NCI-H2107 (cell line): Measurements from ENCODE around the gene ADD2.

Source experiments
- DNase-seq: peaks from one replicate; lab custom pipeline; 2025; lab: John Stamatoyannopoulos, UW

The ADD2 gene

DNA sequence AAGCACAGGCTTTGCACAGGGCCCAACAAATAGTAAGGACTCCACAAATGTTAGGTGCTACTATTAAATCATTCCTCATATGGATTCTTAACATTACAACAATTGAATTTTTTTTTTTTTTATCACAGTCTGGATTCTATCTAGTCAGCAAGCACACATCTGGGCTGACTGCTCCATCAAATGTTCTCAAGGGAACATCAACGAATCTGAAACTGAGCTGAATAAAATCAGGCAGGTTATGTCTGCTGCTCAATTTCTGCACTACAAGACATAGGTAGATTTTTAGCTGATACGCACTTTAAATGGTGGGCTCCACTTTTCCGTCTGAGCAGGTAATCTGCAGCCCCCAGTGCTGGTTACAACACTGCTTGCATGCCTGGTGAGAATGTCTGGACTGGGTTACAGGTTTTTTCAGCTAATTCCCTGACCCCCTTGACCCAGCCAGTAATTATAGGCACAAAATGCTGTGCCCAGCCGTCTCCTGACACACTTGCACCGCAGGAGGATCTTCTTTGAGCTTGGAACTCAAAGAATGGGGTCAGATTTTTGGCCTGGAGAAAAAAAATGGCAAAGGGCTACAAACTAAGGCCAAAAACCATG is 44.6 kb downstream of the ADD2 start:
- no peak for DNase-seq

DNA sequence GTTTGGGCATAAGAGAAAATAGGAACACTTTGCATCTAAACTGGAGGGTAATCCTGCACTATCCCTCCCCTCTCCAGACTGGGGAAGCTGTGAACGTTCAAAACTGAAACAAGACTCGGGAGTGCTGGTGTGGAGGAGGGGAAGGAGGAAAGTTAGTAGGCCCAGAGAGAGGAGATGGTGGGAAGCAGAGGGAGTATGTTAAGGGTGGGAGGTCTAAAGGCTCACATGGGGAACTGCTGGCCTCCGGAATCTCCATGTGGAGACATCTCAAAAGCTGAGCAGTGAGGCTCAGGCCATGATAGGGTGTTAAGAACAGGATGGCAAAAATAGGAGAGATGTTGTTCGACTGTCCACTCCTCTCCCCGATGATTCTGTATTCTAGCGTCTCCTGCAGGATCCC is 47.9 kb downstream of the ADD2 start:
- no peak for DNase-seq

DNA sequence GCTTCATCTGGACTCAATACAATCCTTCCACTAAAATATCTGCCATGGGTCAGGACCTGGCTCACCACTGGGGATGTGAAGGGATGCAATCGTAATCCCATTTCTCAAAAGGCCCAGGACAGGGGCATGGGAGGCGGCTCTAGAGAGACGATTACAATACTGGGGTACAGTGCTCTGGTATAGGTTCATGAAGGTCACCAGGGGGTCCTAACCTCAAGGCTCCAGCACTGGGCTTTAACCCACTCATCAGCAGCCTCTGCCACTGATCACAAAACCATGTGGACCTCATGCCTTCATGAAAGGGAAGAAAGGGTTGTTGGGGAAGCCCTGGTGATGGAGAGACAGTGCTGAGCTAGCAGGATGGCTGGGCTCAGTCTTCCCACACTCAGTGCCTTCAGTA is 48.8 kb downstream of the ADD2 start:
- no peak for DNase-seq

DNA sequence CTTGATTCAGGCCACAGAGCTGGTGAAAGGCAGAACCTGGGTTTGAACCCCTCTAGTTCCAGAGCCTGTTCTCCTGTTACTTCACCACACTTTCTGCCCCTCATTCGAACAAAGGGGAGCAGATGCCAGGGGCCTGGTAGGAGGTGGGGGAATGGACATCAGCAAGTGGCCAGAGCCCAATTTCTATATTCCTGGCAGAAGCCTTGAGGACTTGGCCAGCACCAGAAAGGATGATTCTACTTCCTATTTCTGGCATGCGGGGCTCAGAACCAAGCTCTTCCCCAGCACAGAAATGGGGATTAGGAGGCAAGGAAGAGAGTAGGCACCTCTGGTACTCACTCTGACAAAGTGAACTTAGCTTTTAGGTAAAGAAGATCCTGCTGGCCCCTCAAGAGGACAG is 49.3 kb downstream of the ADD2 start:
- DNase-seq = no peak

DNA sequence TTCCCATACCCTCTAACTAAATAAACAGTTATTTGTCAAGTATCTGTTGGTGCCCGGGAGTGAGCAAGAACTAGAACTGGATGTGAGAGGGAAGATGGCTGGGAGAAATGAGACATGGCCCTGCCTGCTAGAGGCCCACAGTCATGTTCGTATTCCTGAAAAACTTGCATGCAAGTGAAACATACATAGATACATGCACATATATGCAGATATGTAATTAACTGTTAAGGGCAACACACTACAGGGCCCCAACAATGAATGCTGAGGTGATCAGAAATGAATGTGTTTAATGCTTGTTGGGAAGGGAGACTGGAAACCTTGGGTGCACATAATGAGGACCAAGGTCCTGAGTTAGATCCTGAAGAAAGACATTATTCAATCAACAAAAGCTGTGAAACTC is 49.8 kb downstream of the ADD2 start:
- no peak for DNase-seq

DNA sequence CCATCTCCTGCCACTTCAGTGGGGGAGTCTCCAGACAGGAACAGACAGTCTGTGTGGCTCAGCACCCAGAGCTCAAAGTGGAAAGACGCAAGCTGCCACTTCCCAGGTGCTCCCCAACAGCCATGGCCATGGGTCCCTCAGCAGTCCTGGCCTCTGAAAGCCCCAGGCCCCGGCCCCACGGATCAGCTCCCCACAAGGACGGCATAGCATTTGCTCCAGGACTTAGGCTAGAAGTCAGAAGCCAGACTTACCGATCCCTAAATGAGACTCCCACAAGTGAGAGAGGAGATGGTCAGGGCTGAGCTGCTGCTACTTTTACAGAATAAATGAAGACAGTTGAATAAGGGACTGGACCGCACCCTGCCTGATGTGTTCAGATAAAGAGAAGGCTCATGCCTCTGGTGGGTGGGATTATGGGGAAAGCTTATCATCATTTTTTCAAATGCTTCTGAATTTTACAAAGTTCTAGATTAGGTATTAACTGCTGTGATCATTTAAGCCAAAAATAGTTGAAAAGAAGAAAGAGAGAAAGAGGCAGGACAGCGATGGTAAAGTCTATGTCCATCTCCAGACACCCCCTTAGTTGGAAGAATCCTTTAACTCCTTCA is 50.5 kb downstream of the ADD2 start:
- DNase-seq = no peak

DNA sequence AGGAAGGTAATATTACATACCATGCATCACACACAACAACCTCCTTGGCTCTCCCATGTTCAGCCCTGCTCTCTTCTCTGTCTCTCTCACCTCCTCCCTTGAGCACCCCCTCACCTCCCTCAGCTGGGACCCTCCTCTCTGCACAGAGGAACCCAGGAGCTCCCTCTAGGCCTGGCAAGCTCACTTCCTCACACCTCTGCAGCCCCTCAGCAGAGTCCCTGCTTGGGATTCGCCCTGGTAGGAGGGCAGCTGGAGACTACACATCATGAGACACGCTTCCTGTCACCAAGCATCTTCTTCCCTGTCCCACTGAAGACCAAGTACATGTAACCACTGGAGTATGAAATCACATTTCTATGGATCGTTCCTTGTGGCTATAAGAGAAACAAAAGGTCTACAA is 51.0 kb downstream of the ADD2 start:
- no peak for DNase-seq

DNA sequence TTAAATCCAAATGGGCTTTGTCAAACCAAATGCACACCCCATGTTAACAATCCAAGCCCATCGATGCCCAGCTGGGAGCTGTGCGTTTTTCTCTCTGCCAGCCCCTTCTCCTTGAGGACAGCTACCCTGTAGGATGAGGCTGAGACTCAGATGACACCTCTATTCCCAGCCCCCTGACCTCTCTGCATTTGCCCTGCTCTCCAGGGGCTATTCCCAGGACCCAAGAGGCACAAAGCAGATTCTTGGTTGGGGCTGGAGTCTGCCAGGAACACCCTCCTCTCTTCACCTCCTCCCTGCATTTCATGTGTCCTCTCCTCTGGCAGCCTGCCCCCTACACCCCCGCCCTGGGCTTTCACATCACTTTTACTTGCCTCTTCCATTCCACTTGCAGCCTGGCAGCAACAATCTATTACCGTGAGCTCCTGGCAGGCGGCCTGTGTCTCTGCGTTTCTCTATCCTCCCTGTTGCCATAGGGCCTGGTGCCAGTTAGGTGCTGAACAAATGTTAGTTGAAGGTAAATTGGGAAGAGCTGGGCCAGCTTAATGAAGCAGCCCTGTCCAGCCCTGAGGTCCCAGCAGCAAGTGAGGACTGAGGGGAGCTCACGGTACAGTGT is 51.8 kb downstream of the ADD2 start:
- DNase-seq = no peak

DNA sequence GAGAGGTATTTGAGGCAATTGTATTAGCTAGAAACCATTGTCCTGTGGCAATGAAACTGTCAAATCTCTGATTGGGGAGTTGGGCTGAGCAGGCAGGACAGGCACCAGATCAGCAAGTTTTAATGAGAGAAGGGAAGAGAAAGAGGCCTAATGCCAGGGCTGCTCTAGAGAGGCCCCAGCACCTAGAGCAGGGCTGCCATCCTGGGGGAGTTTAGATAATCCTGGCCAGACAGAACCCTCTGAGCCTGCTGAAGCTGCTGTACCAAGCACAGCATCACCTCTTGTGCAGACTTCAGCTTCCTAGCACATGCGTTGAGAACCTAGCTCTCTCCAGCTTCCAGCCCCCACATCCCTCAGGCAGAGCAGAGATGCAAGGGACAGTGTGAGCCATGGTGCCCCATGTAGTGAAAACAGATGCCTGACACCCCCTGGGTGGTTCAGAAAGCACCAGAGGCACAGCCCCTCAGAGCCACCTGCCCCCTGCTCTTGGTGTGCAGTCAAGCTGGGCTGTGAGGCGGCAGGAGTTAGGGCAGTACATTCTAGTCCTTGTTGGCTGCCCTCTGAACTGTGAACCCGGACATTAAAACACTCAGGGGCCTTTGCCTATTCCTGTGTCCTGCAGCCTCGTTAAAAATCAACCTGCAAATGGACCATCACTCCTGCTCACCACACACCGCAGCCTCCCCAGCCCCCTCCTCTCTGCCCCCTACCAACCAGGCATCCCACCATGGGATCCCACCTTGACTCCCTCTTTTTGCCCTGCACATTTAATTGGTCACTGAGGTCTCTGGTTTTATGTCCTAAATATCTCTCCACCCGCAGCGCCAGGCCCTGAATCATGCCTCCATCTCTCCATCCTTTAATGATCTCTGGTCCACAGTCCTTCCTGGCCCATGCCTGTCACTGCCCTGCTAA is 52.7 kb downstream of the ADD2 start:
- DNase-seq = no peak

DNA sequence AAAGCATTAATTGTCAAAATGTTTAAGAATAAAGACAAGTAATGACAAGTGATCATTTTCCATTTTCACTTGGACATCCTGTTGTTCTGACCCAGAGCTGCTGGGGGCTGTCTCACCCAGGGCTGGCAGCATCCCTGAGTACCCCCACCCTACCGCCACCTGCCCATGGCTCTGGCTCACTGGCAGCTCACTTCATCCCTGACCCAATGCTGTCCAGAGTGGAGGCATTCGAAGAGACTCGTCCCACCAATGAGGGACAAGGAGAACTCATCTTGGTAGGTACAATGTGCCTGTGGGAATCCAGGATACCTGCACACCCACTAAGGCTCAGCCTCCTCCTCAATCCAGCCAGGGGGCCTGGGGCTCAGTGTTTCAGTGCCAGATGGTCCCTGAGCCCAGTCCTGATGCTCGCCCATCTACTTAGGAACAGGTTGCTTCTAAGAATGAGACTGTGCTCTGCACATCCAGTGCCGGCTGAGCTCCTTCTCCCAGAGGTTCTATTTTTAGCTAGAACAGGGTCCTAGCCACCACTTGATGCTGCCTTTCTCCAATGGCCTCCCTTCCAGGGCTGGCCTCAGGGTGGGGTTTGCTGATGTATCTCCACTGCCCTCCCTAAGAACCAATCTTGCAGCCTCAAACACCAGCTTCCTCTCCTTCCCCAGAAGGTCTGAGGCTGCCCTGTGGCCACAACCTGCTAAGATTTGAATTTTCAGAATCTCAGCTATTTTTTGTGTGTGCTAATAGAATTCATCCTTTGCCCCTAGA is 53.7 kb downstream of the ADD2 start:
- no peak for DNase-seq

DNA sequence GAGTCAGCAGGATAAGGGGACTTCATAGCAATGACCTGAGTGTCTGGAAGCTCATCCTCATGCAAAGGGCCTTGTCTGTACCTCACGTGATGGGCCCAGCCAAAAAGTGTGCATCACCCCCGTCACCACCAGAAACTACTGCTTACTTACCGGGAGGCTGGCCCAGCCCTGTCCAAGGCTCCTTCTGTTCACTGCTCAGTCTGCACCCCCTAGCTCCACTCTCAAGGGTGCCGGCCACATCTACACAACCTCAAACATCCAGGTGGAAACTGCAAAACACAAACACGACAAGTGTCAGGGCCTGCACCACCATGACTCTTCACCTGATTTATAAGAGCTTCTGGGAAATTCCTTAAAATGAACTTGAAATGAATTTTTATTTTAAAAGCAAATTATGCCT is 55.1 kb downstream of the ADD2 start:
- no peak for DNase-seq

DNA sequence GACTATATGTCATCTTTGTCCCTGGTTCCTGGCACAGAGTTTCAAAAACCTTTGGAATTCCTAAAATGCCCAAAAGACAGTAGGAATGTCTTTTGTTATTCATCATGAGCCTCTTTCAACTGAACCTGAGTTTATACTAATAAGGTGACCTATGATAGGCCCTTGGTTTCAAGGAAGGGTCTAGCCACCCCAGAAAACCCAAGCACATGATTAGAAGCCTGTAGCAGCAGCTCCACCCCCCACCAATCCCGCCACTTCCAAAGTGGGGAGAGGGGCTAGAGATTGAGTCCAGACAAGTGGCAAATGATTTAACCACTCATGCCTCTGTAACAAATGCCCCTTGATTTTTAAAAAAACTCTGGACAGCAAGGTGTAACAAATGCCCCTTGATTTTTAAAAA is 56.8 kb downstream of the ADD2 start:
- no peak for DNase-seq

DNA sequence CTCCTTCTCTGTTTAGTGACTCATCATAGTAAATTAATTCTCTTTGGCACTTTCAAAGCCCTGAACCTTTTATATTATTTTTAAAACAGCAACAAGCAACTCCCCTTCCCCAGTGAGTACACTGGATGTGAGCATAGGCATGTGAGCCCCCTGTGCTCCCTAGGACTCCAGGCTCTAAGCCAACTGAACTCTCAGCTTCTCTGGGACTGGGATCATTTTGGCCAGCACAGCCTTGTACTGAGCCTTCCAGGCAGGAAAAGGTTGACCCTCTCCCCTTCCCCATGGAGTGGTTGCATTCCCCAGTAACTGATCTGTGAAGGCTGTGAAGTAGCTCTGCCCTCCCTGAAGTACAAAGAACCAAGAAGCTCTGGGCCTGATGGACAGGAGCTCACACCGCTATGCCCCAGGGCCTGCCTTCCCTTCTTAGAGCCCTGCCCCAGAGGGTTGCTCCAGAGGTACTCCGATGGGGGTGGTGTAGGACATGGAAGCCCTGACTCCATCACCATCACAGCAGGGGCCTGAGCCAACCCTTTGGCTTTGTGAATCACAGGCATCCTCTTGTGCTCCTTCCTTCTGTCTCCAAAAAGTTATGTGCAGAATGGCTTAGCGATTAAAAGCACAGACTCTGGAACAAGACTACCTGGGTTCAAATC is 57.8 kb downstream of the ADD2 start:
- no peak for DNase-seq

DNA sequence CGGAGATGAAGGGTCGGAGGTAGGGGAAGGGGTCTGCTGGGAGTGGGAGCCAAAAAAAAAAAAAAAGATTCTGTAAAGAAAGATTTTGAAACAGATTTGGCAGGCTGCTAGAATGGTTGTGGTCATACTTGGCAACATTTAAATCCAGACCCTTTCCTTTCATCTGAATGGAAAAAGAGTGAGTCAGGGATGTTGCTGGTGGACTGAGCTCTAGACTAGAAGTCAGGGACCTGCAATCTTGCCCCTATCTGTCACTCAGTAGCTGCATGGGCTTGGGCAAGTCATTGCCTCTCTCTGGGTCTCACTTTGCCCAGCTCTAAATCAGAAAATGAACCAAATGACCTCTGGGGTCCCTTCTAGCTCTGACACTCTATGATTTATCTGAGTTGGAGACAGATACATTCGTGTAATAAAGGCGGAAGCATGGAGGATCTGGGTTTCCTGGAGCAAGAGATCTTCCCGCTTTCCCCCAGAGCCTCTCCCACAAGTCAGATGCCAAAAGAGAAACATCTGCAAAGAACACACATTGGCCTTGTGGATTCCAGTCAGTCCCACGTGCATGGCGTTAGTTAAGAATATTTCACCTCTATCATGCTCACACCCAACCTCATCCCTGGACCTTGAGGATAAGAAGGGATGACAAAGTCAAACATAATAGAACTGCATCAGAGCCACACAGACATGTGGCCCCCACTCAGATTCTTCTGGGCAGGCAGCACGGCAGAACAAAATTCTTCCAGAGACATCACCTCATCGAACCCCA is 58.5 kb downstream of the ADD2 start:
- DNase-seq = no peak

DNA sequence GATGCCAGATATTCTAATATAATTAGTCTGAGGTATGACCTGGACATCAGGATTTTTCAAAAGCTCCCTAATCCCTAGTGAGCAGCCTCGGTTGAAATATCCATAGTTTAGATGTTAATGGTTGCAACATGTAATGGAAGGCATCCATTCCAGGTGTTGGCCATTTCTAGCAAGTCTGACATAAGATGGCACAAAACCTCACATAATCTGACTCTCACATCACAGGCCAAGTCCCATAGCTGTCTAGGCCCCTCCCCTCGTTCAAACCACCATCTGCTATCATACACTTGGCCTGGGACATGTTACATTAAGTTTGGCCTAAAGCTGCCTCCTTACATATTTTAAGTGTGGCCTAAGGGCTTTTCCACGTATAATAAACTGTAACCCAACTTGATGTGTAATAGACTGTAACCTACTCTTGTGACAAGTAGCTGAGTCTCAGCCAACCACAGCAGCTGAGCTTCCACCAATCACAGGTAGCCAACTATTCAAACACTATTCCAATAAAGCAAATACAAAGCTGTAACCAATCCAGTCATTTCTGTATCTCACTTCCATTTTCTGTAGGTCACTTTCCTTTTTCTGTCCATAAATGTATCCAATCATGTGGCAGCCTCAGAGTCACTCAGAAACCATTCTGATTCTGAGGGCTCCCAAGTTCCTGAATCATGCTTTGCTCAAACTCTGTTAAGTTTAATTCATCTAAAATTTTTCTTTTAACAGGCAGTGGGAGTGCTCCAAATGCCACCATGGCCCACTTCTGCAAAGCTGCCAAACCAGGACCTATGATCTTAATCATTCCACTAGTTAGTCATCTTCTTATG is 59.4 kb downstream of the ADD2 start:
- no peak for DNase-seq

DNA sequence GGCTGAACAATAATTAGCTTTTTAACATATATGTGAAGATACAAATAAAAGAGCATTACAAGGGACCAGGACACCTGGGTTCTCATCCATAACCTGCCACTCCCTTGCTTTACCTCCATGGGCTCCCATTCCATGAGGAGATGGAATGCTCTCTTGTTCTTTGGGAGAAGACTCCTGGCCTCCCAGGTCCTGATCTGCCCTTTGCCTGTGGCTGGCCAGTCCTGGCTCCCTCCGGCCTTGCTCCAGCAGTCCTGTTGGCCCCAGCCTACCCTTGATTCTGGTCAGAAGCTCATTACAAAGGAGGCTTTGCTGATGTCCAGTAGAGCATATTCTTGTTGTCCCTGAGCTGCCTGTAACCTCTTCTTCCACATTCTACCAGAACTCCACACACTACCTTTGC is 60.3 kb downstream of the ADD2 start:
- DNase-seq = no peak

DNA sequence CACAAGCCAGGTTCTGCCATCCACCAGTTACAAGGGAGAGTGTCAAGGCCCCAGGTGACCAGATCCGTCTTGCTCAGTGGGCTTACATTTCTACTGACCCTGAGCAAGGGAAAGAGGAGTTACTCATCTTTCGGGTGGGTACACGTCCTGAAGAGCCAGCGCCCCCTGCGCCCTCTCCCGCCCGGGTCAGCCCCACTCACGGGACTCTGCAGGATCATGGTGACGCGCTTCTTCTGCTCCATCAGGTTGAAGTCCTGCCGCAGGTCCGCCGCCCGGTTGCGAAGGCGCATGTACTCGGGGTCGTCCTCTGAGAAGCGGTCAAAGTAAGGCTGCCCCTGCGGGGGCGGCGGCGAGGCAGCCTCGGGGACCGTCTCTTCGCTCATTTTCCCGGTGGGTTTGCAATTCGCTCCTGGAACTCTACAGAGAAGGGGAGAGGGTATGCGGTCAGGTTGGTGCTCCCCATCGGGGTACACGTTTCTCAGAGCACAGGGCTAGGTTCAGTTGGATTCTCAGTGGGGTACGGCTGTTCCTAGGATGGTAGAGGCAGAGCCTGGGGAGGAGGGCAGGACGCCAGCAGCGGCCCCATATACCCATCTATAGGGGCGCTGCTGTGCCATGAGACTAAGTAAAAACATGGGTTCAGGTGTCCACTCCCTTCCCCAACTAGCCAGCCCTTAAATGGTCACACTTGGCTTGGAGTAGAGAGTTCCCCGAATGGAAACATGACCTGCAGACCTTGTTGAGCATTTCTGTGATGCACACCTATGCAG is 61.8 kb downstream of the ADD2 start:
- no peak for DNase-seq

DNA sequence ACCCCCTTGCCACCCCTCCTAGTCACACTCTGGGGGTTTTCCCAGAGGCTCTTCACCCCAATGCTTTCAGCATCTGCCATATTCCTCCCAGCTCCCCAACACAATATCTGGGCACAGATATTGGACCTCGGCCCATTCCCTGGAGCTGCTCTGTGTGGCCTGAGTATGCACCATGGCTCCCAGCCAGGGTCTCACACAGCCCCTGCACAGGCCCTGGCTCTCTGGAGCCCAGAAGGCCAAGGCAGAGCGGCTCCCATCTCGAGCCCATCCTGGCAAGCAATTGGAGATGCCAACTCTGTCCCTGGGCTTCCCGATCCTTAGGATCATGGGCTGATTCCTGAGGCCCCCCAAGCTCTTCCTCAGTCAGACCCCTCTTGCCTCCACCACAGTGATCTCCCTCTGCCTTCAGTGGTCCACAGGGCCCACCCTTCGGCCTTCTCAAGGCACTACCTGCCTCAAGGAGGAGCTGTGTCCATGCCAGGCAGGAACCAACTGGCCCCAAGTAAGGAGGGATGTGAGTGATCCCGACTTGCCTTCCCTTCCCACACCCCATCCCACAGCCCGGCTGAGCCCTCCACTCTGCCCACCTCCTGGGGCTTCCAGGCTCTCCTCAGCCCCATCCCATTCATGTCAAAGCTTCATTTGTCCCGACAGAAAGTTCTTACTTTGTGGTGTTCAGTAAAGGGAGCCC is 62.7 kb downstream of the ADD2 start:
- DNase-seq = no peak
